GM12892 (cell line): ENCODE data around the gene PHACTR4.

Source experiments
- POLR2A ChIP-seq: IDR thresholded peaks from 2 replicates; pipeline ENCODE4 v1.6.1; 2011; ENCODE audit warnings: low read depth, low read length, control low read depth
- POLR2AphosphoS5 ChIP-seq: IDR thresholded peaks from 2 replicates; pipeline ENCODE4 v1.6.1; 2011; ENCODE audit warnings: low read depth, low read length, control low read depth
- TAF1 ChIP-seq: IDR thresholded peaks from 2 replicates; pipeline ENCODE4 v1.6.1; 2011; ENCODE audit warnings: low read depth, mild to moderate bottlenecking, control low read depth, low read length, borderline replicate concordance

- TF ChIP-seq POLR2A, result no peak
- TF ChIP-seq TAF1, result no peak
- TF ChIP-seq POLR2AphosphoS5, result no peak
Measured at GRCh38 chr1:28466226-28466778, 96.8 kb downstream of the PHACTR4 start.
